Activated T-helper 1 cell treated with anti-CD3 and anti-CD28 coated beads, Interleukin-2, amount 50 U/mL, for 16 hours (primary cell): ENCODE results near the gene COBL.

Experiments used
- DNase-seq, 2 donors: peaks; one replicate each; pipeline ENCODE4 v3.0.0-alpha.2; 2020; ENCODE audit warnings: low read depth in 1 of 2, low spot score in 1 of 2

The COBL gene

GRCh38 chr7:50976064-50976463 lies 340.5 kb downstream of the COBL start:
- DNase-seq, result no peak

- no peak for DNase-seq
Observed at GRCh38 chr7:50974240-50974639, 342.4 kb downstream of the COBL start.

- no peak for DNase-seq
Observed at GRCh38 chr7:50973814-50974213, 342.8 kb downstream of the COBL start.

- DNase-seq, result no peak
Observed at GRCh38 chr7:50970092-50970491, 346.5 kb downstream of the COBL start.
